NCI-H446 treated with DMSO at 0.1 percent for 48 hours (cell line): ENCODE results near the gene KCNH3.
"Not testable (repeated sequence)": the region's sequence is repeated elsewhere in the genome, so short reads cannot be mapped to it uniquely, and the experiment has no call there.

Source experiments
- DNase-seq: peaks from one replicate; lab custom pipeline; 2025; lab: John Stamatoyannopoulos, UW

The KCNH3 gene

DNA sequence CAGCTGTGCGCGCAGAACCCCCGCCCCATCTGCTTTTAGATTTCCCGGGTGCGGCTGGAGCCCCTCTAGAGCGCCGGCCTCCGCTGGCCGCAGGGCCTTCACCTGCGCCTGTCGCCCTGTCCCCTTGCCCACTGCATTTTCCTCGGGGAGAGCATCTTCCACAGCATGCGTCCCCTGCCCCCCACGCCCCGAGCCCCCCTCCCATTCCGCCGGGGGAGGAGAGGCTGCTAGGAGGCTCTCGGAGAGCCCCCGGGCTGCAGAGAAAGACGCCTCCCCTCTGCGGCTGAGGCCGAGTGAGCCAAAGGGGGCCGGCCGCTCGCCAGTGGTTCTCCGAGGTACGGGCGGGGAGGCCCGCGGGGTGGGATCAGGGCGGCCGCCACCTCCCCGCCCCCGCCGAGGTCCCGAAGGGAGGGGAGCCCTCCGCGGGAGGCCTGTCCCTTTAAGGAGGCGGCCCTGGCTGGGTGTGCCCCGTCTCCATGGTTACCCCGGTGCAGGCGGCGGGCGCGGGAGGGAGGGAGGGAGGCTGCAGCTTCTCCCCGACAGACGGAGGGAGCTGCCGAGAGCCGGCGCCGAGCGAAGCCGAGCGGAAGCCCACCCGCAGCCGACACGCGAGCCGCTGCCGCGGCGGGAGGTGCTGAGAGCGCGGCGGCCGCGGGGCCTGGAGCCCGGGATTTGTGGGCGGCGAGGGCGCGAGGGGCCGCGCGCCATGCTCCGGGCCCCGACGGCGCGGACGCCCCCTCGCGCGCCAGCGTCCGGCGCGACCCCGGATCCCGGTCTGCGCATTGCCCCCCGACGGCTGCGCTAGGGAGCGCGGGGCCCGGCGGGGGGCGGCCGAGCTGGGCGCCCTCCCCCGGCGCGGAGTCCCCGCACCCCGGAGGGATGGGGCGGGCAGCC lies at the start of gene KCNH3:
Gene KCNH3, plus strand, starts transcription at position 521 of the 894 bp plus-strand sequence. CDS start 387 bp downstream, outside the sequence.
- peak; percentile 49 for DNase-seq

- no peak for DNase-seq
Observed at GRCh38 chr12:49489154-49489553, 49.7 kb upstream of the KCNH3 start.

DNA sequence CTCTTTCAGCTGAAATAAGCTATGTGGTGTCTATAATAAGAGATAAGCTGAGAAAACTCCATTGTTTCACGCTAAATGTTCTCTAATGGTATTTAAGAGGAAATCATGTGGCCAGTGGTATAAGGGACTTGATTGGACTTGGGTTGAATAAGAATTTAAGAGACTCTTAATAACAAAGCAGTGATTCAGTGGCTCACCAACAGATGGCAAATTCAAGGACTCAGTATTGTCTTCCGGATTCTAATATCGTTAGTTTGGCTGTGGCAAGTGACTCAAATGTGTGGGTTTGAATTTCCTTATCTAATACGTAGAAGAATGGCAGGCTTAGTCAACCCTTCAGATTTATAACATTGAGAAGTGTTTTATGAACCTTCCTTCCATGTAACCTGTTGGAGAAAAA lies 49.1 kb upstream of the KCNH3 start:
- no peak for DNase-seq

DNA sequence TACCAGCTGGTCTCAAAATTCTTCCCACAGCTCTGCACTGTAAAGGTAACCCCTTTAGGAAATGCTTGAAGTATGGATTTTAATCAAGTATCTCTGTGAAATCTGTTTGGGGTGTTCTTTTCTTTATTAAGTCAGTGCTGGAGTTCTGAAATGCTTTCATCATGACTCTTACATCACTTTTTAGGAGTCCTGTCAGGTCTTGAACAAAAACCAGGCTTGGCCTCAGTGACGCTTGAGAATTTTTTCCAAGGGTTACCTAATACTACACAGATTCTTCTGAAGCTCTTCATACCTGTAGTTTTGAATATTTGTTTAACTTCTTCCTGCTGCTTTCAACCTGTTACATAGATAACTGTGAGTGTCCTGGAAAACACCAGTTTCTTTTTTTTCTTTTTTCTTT lies 47.0 kb upstream of the KCNH3 start:
- no peak for DNase-seq

DNA sequence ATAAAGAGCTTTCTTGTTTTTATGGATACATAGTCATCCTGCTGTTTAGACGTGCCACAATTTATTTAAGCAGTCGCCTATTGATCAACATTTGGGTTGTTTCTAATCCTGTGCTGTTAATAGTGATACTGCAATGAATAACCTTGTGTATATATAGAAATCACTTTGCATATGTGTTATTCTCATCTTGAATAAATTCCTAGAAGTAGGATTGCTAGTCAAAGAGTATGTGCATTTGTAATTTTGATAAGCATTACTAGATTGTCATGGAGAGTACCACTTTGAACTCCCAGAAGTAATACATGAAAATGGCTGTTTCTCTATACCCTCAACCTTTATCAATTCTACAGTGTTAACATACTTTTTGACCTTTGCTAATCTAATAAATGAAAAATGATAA lies 44.9 kb upstream of the KCNH3 start:
- no peak for DNase-seq

DNA sequence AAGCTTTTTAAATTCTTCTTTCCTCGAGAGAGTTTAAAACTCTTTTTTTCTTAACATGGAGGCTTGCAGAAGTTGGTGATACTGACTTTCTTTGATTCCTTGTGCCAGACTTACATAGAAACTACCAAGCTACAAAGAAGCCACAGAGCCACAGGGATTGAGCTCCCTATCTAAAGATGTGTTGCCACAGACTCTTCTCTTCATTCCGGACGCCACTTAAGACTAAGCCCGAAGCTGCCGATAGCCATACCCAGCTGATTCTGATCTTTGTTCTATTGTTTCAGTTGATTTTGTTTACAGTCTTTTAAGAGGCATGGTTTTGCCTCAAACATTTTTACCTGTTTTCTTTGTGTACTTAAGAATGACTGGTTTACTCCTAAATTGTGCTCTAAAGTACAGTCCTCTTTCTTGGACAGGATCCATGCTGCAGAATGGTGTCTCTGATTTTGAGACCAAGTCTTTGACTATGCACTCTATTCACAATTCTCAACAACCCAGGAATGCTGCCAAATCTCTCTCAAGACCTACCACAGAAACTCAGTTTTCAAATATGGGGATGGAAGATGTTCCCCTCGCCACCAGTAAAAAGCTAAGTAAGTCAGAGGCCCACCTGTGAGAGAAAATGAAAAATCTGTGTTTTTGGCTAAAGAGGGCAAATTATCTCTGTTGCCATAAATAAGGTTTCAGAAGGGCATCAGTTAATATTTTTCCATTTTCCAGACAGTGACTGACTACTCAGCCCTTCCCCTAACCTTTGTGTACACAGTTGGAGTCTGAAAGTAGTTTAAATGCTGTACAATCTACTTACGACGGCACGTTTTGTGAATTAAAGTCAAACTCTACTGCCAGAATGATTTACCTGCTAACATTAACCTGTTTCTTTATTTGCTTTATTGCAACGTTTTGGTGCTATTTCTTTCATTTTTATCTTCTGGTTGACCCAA lies 42.1 kb upstream of the KCNH3 start:
- no peak for DNase-seq

DNA sequence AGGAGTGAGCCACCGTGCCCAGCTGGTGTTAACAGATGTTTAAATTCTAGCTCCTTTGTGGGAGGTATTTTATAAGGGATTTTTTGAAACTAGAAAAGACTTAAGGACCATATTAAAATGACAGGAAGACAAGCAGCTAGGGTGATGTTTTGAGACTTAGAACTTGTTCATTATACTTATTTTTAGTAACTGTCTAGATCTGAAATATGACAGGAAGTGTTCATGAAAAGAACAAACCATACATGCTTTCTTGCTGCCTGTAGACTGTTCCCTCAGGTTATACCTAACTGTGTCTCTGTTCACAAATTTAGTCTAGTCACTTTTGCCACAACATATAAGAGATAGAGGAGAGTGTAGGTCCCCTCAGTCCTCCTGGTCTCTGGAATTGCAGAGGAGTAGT lies 36.9 kb upstream of the KCNH3 start:
- no peak for DNase-seq

GRCh38 chr12:49502590-49502989 lies 36.2 kb upstream of the KCNH3 start:
- no peak for DNase-seq

GRCh38 chr12:49503674-49504180 lies 35.1 kb upstream of the KCNH3 start:
- peak; percentile 18 for DNase-seq

GRCh38 chr12:49505672-49506071 lies 33.2 kb upstream of the KCNH3 start:
- DNase-seq, result no peak

- DNase-seq, result no peak
Observed at GRCh38 chr12:49507139-49507538, 31.7 kb upstream of the KCNH3 start.

DNA sequence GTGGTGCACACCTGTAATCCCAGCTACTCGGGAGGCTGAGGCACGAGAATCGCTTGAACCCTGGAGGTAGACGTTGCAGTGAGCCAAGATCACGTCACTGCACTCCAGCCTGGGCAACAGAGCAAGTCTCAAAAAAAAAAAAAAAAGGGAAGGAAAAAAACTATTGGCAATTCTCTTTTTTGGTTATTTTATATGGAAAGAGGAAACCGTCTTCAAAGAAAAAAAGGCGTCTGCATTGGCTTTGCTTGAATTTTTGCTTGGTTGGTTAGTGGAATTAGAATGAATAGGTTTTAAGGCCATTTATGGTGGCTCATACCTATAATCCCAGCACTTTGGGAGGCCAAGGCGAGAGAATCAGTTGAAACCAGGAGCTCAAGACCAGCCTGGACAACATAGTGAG lies 29.1 kb upstream of the KCNH3 start:
- DNase-seq, result not testable (repeated sequence)

GRCh38 chr12:49511410-49511809 lies 27.4 kb upstream of the KCNH3 start:
- no peak for DNase-seq

- no peak for DNase-seq
Observed at GRCh38 chr12:49512546-49512945, 26.3 kb upstream of the KCNH3 start.

- DNase-seq, result no peak
Observed at GRCh38 chr12:49515266-49515665, 23.6 kb upstream of the KCNH3 start.

GRCh38 chr12:49518914-49519573 lies 19.8 kb upstream of the KCNH3 start:
- DNase-seq, result no peak

- no peak for DNase-seq
Observed at GRCh38 chr12:49519574-49519936, 19.3 kb upstream of the KCNH3 start.

DNA sequence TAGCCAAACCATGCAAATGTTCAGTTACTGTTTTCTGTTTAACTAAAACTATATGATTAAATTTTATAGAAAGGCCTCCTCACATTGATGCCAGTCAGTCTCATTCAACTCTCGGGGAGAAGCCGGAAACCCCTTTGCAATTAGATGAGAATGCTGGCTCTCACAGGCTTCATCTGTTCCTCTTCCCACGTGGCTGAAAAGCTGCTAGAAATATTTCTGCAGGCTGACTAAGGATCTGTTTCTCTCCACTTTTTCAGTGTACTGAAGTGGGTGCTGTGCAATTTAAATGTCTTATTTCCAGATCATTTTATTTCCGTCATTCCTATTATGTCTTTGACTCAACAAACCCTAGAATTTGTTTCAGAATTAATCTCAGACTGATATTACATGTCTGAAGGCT lies 17.4 kb upstream of the KCNH3 start:
- no peak for DNase-seq

GRCh38 chr12:49524660-49525324 lies 14.0 kb upstream of the KCNH3 start:
- DNase-seq, result no peak

GRCh38 chr12:49525942-49526341 lies 12.9 kb upstream of the KCNH3 start:
- no peak for DNase-seq

DNA sequence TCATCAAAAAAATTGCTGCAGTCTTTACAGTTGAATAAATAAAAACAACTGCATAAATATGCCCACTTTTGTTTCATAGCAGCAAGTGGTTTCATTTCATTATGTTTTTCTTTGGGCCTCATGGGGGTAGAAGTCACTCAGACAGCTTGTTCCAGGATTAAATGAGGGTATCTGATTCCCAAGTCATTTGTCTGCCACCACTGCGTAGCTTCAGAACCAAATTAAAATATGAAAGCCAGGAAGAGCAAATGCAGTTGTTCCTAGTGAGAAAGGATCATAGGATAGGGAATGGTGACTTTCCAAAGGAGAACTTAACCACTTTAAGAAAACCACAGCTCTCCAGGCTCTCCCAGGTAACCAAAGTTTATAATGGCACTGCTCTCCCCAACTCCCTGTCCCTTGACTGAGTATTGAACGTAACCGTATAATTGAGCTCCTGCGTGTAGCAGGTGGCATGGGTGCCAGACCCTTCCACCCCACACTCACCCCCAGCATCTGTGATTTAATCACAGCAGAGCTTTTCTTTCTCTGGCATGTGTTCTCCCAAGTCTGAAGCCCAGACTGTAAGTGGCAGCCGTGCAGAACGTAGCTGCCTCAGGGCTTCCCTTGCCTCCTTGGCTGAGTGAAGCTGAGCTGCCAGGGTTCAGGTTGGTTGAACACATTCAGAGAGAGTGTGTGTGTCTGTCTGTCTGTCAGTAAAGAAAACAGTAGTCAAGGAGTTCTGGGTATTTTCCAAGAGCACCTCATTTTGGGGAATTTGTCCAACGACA lies 11.3 kb upstream of the KCNH3 start:
- no peak for DNase-seq
